ENCODE data around the gene IQSEC1.

Gene IQSEC1

GRCh38 chr3:12963231-12963896 is 109.9 kb downstream of the IQSEC1 start:
- DNase-seq = no peak

- DNase-seq = no peak
These were observed 110.9 kb downstream of the IQSEC1 start for GRCh38 chr3:12962292-12962691.

- no peak for DNase-seq
These were observed 111.6 kb downstream of the IQSEC1 start for GRCh38 chr3:12961697-12962036.

GRCh38 chr3:12961007-12961696 is 112.1 kb downstream of the IQSEC1 start:
- no peak for DNase-seq

GRCh38 chr3:12960497-12960896 is 112.7 kb downstream of the IQSEC1 start:
- DNase-seq = no peak

GRCh38 chr3:12959838-12960378 is 113.3 kb downstream of the IQSEC1 start:
- no peak for DNase-seq

GRCh38 chr3:12959410-12959809 is 113.8 kb downstream of the IQSEC1 start:
- DNase-seq = no peak

- no peak for DNase-seq
These were observed 115.1 kb downstream of the IQSEC1 start for GRCh38 chr3:12957824-12958792.

- no peak for DNase-seq
These were observed 115.9 kb downstream of the IQSEC1 start for GRCh38 chr3:12957339-12957738.

GRCh38 chr3:12956316-12956660 is 116.9 kb downstream of the IQSEC1 start:
- no peak for DNase-seq

GRCh38 chr3:12955651-12956315 is 117.4 kb downstream of the IQSEC1 start:
- no peak for DNase-seq

- DNase-seq = no peak
These were observed 118.2 kb downstream of the IQSEC1 start for GRCh38 chr3:12954891-12955650.

- no peak for DNase-seq
These were observed 119.0 kb downstream of the IQSEC1 start for GRCh38 chr3:12954180-12954579.

- DNase-seq = no peak
These were observed 119.8 kb downstream of the IQSEC1 start for GRCh38 chr3:12953201-12953995.

GRCh38 chr3:12952343-12953200 is 120.7 kb downstream of the IQSEC1 start:
- DNase-seq = no peak

GRCh38 chr3:12948891-12949711 is 124.1 kb downstream of the IQSEC1 start:
- no peak for DNase-seq

- no peak for DNase-seq
These were observed 124.9 kb downstream of the IQSEC1 start for GRCh38 chr3:12948371-12948770.

- DNase-seq = no peak
These were observed 125.5 kb downstream of the IQSEC1 start for GRCh38 chr3:12947504-12948369.
